AG10803 (cell line): Measurements from ENCODE around the gene UNC13D.

Experiments used
- DNase-seq: peaks from one replicate; pipeline ENCODE4 v3.0.0; 2010; ENCODE audit warnings: low read depth
- H3K4me3 ChIP-seq: 2 replicates; pipeline ENCODE4 v1.5.1; 2011; ENCODE audit warnings: mild to moderate bottlenecking, low read length, control low read depth
- TF ChIP-seq, protein P1 (sequence below): conservative IDR thresholded peaks from 2 replicates; pipeline ENCODE4 v1.5.1; 2011; ENCODE audit warnings: mild to moderate bottlenecking, low read length, control low read depth, inconsistent platforms

UNC13D gene

DNA sequence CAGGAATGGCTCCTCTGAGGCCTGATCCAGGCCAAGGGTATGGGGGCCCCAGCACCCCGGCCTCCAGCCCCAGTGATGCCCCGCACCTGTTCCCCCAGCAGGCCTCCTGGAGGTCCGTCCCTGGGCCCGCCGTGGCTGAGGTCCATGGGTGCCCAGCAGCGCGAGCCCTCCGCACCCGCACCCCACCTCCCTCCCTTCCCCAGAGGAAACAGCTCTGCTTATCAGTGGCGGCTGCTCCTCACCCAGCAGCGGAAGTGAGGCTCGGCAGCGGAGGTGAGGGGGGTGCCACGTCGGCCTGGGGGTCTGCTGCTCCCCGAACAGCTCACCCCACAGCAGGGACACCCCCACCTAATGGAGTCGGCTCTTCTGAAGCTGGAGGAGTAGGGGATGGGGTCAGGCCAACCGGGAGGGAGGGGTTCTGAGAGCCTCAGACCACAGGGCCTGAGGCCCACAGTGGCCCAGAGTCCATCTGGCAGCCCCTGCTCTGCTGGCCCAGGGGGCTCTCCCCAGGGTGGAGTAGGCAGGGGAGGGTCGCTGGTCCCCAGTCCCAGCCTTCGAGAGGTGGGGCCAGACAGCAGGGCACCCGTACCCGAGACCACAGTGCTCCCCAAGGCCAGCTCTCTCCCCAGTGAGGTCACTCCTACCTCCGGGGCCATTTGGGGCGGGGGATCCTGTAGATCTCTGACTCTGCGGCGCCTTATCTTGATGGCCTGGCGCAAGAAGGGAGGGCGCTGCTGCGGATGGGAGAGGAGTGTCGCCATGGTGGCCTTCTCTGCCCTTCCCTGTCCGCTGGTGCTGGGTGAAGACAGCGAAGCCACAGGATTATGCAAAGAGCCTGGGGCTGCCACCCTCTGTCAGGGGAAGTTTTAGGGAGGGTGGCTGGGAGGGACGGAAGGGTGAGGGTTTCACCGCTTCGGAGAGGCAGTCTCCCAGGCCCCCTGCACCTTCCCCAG, at the start of gene UNC13D:
UNC13D (minus strand) TSS at position 828 of the 953 bp plus-strand sequence; CDS start at position 761, 67 bp downstream.
- no peak within 1 kb of the TSS for H3K4me3 ChIP-seq
- no peak for DNase-seq
- TF ChIP-seq, protein P1, sequence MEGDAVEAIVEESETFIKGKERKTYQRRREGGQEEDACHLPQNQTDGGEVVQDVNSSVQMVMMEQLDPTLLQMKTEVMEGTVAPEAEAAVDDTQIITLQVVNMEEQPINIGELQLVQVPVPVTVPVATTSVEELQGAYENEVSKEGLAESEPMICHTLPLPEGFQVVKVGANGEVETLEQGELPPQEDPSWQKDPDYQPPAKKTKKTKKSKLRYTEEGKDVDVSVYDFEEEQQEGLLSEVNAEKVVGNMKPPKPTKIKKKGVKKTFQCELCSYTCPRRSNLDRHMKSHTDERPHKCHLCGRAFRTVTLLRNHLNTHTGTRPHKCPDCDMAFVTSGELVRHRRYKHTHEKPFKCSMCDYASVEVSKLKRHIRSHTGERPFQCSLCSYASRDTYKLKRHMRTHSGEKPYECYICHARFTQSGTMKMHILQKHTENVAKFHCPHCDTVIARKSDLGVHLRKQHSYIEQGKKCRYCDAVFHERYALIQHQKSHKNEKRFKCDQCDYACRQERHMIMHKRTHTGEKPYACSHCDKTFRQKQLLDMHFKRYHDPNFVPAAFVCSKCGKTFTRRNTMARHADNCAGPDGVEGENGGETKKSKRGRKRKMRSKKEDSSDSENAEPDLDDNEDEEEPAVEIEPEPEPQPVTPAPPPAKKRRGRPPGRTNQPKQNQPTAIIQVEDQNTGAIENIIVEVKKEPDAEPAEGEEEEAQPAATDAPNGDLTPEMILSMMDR = no peak

DNA sequence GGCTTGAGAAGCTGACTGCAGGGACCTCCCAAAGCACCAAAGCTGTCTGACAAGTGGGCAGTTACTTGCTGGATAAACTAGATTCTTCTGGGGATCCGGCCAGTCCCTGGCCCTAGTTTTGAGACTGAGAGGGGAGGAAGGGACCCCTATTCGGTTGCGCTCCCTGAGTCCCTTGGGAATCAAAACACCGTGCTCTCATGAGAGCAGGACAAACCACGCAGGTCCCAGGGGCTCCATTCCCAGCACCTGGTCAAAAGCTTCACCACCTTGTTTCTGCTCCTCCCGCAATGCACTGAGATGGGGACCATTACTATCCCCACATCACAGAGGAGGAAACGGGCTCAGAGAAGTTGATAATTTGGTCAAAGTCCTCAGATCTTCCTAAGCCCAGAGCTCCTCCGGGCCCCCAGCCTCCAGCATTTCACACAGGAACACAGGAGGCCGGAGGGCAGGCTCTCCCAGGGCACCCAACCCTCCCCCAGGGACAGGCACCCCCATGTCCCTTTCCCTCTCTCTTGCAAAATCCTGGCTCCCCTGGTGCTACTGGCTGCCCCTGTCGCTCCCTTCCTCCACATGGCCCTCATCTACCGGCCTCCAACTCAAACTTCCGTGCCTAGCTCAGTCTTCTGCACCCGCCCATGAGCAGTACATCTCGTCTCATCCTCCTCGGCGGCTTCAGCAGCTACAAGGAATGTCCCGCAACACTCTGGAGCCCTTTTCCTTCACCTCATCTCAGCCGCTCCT, 49.3 kb upstream of the UNC13D start:
- no peak for DNase-seq
- no peak overlapping the region for H3K4me3 ChIP-seq

DNA sequence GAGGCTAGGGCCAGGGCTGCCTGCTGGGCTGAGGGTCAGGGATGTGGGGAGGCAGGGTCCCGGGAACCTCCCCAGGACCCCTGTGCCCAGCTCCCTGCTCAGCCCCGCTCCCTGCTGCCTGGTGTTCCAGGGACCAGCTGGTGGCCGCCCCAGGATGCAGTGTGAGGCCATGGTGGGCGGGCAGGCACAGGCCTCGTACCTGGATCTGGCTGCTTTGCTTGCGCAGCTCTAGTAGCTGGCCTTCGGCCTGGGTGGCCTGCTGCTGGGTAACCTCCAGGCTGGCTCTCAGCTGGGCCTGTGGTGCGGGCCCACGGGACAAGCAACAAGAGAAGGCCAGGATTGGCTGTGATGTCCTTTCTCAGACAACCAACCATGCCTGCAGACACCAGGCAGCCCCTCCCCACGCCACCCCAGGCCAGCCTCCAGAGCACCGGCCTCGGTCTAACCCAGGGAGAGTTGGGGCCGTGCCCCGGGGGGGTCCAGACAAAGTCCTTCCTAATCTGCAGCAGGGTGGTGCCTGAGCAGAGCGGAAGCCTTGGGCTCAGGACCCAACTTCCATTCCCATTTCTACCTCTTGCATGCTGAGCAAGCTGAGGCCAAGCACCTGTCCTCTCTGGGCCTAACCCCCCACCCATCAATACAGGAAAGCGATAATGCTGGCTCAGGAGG, 48.5 kb upstream of the UNC13D start:
- no peak overlapping the region for H3K4me3 ChIP-seq
- no peak for DNase-seq
- TF ChIP-seq, protein P1 = no peak

More for the DNA sequence above, 49.3 kb upstream of the UNC13D start:
- TF ChIP-seq, protein P1 = no peak

DNA sequence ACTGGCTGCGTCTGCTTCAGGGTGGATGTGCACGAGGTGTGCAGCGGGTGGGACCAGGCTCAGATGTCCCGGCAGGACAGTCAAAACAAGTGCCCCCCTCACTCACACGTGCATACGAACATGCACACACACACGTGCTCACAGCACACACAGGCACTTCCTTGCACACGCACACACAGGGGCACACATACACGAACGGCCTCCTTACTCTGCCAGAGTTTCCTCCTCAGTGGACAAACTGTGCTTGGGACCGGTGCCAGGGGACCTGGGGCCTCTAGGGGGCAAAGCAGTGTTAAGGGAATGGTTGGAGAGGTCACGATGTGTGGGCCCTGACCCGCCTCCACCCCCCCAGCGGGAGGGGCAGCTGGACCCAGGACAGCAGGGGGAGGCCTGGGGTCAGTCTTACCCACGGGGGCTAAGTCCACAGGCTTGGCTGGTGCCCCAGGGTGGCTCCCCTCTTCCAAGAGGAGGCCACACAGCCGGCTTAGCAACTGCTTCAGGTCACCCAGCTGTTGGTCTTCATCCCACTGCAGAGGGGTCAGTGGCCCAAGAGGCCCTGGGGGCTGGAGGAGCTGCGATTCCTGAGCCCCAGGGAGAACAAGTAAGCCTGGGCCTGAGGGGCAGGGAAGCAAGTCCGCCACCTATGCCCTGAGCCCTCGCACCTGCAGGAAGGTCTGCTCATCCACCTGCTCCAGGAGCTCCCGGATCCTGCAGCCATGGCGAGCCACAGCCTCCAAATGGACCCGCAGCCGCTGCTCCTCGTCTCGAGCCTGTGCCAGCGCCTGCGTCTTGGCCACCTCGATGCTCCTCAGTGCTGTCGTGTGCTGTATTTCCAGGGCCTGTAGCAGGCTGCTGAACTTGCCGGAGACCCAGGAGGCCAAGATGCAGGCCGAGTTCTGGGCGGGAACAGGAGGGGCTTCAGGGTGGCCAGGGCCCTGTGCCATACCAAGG, 47.7 kb upstream of the UNC13D start:
- TF ChIP-seq, protein P1 = no peak
- DNase-seq = no peak
- no peak overlapping the region for H3K4me3 ChIP-seq

DNA sequence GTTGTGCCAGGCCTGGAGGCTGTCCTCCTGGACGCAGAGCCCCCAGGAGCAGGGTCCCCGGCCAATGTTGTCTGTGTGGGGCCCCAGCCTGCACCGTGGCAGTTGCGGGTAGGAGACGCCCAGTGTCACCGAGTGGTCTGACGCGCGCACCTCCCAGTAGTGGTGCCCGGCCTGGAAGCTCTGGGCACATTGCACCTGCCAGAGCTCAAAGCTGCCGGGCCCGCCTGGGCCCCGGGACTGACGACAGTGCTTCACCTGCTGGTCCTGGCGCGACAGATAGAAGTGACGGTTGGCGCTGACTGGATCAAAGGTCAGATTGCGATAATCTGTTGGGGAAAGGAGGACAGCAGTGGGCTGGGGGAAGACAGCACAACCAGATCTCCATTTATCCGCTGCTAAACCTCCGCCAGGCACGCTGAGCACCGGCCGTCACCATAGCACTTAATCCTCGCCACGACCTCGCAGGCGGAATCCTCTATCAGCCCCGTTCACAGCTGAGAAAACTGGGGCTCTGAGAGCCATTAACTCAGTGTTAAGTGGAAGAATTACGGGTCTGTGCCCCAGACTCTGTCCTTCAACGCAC, 46.9 kb upstream of the UNC13D start:
- TF ChIP-seq, protein P1 = no peak
- DNase-seq = no peak
- H3K4me3 ChIP-seq = no peak overlapping the region

DNA sequence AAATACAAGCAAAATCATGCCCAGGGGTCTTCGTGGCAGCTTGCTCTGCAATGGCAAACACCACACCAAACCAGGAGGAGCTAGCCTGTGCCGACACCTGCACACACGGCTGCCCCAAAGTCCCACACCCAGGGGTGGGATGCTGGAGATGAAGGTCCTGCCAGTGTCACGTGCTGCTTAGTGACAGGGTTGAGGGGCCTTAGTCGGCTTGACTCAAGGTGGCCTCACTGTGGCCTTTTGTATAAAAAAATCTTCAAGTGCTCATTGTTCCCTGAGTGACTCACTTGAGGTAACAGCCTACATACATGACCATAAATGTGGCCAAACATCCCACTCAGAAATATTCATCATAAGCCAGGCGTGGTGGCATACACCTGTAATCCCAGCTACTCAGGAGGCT, 45.2 kb upstream of the UNC13D start:
- TF ChIP-seq, protein P1 = no peak
- no peak overlapping the region for H3K4me3 ChIP-seq
- DNase-seq = no peak
